Measurements from ENCODE around the gene LHX6.
A peak's percentile ranks its signal among the peaks of the same experiment; 100 is the strongest.

Gene LHX6

GRCh38 chr9:122234022-122234748, 5.4 kb upstream of the LHX6 start:
- DNase-seq (ENCODE audit: low read depth): no peak

GRCh38 chr9:122232796-122233306, 4.1 kb upstream of the LHX6 start:
- no peak for DNase-seq (ENCODE audit: low read depth)

GRCh38 chr9:122229485-122229837, 704 bp upstream of the LHX6 start:
- no peak for DNase-seq (ENCODE audit: low read depth)

- DNase-seq (ENCODE audit: low read depth): no peak
Measured at GRCh38 chr9:122228191-122228567, 578 bp downstream of the LHX6 start.

GRCh38 chr9:122227575-122227900, 1.2 kb downstream of the LHX6 start:
- no peak for DNase-seq (ENCODE audit: low read depth)

- DNase-seq (ENCODE audit: low read depth): no peak
Measured at GRCh38 chr9:122226758-122227574, 1.8 kb downstream of the LHX6 start.

GRCh38 chr9:122226142-122226757, 2.5 kb downstream of the LHX6 start:
- DNase-seq (ENCODE audit: low read depth): no peak

GRCh38 chr9:122225312-122226141, 3.2 kb downstream of the LHX6 start:
- DNase-seq (ENCODE audit: low read depth): no peak

- no peak for DNase-seq (ENCODE audit: low read depth)
Measured at GRCh38 chr9:122223435-122223834, 5.3 kb downstream of the LHX6 start.

GRCh38 chr9:122222791-122223190, 6.0 kb downstream of the LHX6 start:
- no peak for DNase-seq (ENCODE audit: low read depth)

GRCh38 chr9:122221183-122221811, 7.5 kb downstream of the LHX6 start:
- no peak for DNase-seq (ENCODE audit: low read depth)

GRCh38 chr9:122220673-122221182, 8.0 kb downstream of the LHX6 start:
- DNase-seq (ENCODE audit: low read depth): no peak

GRCh38 chr9:122219856-122220672, 8.7 kb downstream of the LHX6 start:
- DNase-seq (ENCODE audit: low read depth): no peak

- peak; percentile 55 for DNase-seq (ENCODE audit: low read depth)
Measured at GRCh38 chr9:122218935-122219855, 9.6 kb downstream of the LHX6 start.

GRCh38 chr9:122218071-122218934, 10.5 kb downstream of the LHX6 start:
- DNase-seq (ENCODE audit: low read depth): no peak

GRCh38 chr9:122217640-122218039, 11.1 kb downstream of the LHX6 start:
- no peak for DNase-seq (ENCODE audit: low read depth)

GRCh38 chr9:122216798-122217418, 11.8 kb downstream of the LHX6 start:
- no peak for DNase-seq (ENCODE audit: low read depth)
